Gastrocnemius medialis (tissue), 4 donors: ENCODE results near the gene SAMD3. TPM values are rescaled to one million over a fixed set of nuclear protein-coding genes. Genes with fewer than 3 reads are reported as not detected.

Experiments
- ATAC-seq, 2 donors: fragments of 150-250 bp; one replicate each; pipeline ENCODE4 v1.9.1; 2016
- DNase-seq, 2 donors: peaks; one replicate each; pipeline ENCODE4 v3.0.0-alpha.2; 2019
- H3K27ac ChIP-seq, 4 donors: fragments of 200-600 bp; sonication (generic); 1 replicate in 1 of 4; 2 replicates in 3 of 4; pipeline ENCODE4 v1.5.1; 2016 to 2018; ENCODE audit warnings: mild to moderate bottlenecking in 2 of 4, moderate library complexity in 1 of 4
- H3K27me3 ChIP-seq, 3 donors: fragments of 200-600 bp; sonication (generic) in 2 of 3; 1 replicate in 1 of 3; 2 replicates in 2 of 3; pipeline versions ENCODE4 v1.5.1 to v1.6.0; 2016 to 2019; ENCODE audit warnings: mild to moderate bottlenecking in 1 of 3, moderate library complexity in 1 of 3
- H3K36me3 ChIP-seq, 2 donors: fragments of 200-600 bp; sonication (generic) in 1 of 2; one replicate each; pipeline ENCODE4 v1.5.1; 2017 to 2018
- H3K4me1 ChIP-seq, 2 donors: fragments of 200-600 bp; sonication (generic) in 1 of 2; one replicate each; pipeline ENCODE4 v1.5.1; 2016 to 2017; ENCODE audit warnings: mild to moderate bottlenecking in 2 of 2
- H3K4me3 ChIP-seq, 4 donors: fragments of 200-600 bp; sonication (generic) in 3 of 4; 1 replicate in 1 of 4; 2 replicates in 3 of 4; pipeline ENCODE4 v1.5.1; 2016 to 2019; ENCODE audit warnings: mild to moderate bottlenecking in 2 of 4
- H3K9me3 ChIP-seq, 3 donors: fragments of 200-600 bp; sonication (generic) in 2 of 3; 1 replicate in 1 of 3; 2 replicates in 2 of 3; pipeline ENCODE4 v1.5.1; 2016 to 2019
- POLR2A ChIP-seq, 2 donors: fragments of 450-650 bp; IDR thresholded peaks; one replicate each; pipeline ENCODE4 v1.6.1; 2017; ENCODE audit warnings: antibody characterized with exemption in 2 of 2, mild to moderate bottlenecking in 2 of 2, moderate library complexity in 2 of 2
- in situ Hi-C, 4 donors: fragments of 200-750 bp; cut with MboI; loops; one replicate each; pipeline versions ENCODE4 v1.15.0 to v1.8.0; 2017; ENCODE audit warnings: low sequenced_read_pairs in 4 of 4
- intact Hi-C: fragments of 100-400 bp; cut with DNase I; formaldehyde crosslinking; loops from one replicate; pipeline ENCODE4 v1.15.1; 2023; ENCODE audit warnings: low total_unique reads
- total RNA-seq, 4 donors: library from RNA; depleted of rRNA; stranded (reverse); fragments of >200 nt; gene quantifications; one replicate each; pipeline versions ENCODE4 v1.1.0 to v1.2.3, GENCODE V29; 2016
- TF ChIP-seq, protein P1 (sequence below), 5 experiments: fragments of 450-650 bp in 3 of 5; fragments of 200-600 bp in 2 of 5; sonication (generic) in 2 of 5; IDR thresholded peaks in 4 of 5; conservative IDR thresholded peaks in 1 of 5; 1 replicate in 4 of 5; 2 replicates in 1 of 5; pipeline ENCODE4 v1.5.1; 2016 to 2019; ENCODE audit warnings: antibody characterized with exemption in 5 of 5, mild to moderate bottlenecking in 3 of 5, moderate library complexity in 3 of 5

SAMD3 gene
- total RNA-seq, 4 donors from 2014 or later: not detected

DNA sequence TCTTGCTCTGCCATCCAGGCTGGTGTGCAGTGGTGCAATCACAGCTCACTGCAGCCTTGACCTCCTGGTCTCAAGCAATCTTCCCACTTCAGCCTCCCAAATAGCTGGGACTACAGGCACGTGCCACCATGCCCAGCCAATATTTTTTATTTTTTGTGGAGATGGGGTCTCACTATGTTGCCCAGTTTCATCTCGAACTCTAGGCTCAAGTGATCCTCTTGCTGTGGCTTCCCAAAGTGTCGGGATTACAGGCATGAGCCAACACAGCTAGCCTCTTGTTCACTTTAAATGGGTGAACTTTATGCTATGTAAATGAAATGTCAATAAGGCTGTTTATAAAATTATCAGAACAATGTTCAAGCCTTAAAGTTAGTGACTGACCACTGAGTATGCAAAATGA is 37.1 kb downstream of the SAMD3 start:
- Histone ChIP-seq H3K36me3 (no peaks in the 10 kb centered on the region), H3K4me1 (no peaks in the 10 kb centered on the region), H3K27me3 (no peaks in the 10 kb centered on the region), H3K9me3 (no peaks in the 10 kb centered on the region), H3K27ac (no peak overlapping the region), H3K4me3 (no peak overlapping the region)
- no peak for ATAC-seq
- no peak for TF ChIP-seq POLR2A (IDR thresholded peaks at IDR 0.05)
- TF ChIP-seq, protein P1, sequence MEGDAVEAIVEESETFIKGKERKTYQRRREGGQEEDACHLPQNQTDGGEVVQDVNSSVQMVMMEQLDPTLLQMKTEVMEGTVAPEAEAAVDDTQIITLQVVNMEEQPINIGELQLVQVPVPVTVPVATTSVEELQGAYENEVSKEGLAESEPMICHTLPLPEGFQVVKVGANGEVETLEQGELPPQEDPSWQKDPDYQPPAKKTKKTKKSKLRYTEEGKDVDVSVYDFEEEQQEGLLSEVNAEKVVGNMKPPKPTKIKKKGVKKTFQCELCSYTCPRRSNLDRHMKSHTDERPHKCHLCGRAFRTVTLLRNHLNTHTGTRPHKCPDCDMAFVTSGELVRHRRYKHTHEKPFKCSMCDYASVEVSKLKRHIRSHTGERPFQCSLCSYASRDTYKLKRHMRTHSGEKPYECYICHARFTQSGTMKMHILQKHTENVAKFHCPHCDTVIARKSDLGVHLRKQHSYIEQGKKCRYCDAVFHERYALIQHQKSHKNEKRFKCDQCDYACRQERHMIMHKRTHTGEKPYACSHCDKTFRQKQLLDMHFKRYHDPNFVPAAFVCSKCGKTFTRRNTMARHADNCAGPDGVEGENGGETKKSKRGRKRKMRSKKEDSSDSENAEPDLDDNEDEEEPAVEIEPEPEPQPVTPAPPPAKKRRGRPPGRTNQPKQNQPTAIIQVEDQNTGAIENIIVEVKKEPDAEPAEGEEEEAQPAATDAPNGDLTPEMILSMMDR (IDR thresholded peaks at IDR 0.05 in 4 of 5, conservative IDR thresholded peaks at IDR 0.05 in 1 of 5): no peak
- in situ Hi-C loops (no loop called here), intact Hi-C loops (no loop called here)
- DNase-seq: no peak

DNA sequence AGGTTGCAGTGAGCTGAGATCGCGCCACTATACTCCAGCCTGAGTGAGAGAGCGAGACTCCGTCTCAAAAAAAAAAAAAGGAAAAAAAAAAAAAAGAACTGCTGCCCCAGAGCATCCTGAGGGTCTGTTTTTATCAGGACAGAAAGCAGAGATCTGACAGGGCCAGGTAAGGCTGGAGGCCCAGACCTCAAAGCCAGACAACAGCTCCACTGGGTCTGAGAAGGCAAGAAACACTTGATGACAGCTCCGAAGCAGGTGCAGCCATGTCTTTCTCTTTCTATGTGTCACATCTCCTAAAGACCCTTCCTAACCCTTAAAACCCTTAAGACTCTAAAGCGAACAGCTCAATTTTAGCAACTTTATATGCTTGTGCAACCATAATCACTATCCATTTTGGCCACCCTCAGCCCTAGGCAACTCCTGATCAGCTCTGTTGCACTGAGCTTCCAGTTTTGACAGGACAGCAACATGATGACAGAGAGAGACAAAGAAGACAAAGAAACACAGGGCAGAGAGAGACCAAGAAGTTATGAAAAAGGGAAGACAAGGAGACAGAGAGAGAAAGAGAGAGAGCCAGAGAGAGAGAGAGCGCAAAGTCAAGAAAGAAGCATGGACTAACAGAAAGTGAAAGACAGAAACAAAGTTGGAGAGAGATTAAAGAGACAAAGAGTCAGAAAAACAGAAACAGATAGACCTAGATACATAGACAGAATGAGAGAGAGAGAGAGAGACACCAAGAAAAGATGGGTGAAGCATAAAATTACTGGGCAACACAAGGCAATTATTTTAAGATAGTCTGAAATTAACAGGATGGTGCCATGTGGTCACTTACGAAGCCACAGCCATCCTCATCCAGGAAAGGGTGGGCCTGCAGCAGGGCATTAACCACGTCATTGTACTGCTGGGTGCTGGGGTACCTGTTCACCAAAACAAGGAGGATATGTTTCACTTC is 39.2 kb downstream of the SAMD3 start:
- in situ Hi-C loops (no loop called here), intact Hi-C loops (no loop called here)
- no peaks in the 10 kb centered on the region for H3K27me3 ChIP-seq
- TF ChIP-seq POLR2A (IDR thresholded peaks at IDR 0.05): no peak
- TF ChIP-seq, protein P1 (IDR thresholded peaks at IDR 0.05 in 4 of 5, conservative IDR thresholded peaks at IDR 0.05 in 1 of 5): no peak
- no peak for DNase-seq
- no peak for ATAC-seq
- no peak overlapping the region for H3K27ac ChIP-seq
- no peaks in the 10 kb centered on the region for H3K9me3 ChIP-seq
- no peaks in the 10 kb centered on the region for H3K36me3 ChIP-seq
- H3K4me1 ChIP-seq: no peaks in the 10 kb centered on the region
- H3K4me3 ChIP-seq: no peak overlapping the region

- no peaks in the 10 kb centered on the region for H3K36me3 ChIP-seq
- H3K4me3 ChIP-seq: no peak overlapping the region
- no peak overlapping the region for H3K27ac ChIP-seq
- no peaks in the 10 kb centered on the region for H3K4me1 ChIP-seq
- H3K27me3 ChIP-seq: no peaks in the 10 kb centered on the region
- ATAC-seq (no peak), DNase-seq (no peak)
- TF ChIP-seq, protein P1 (IDR thresholded peaks at IDR 0.05 in 4 of 5, conservative IDR thresholded peaks at IDR 0.05 in 1 of 5): no peak
- no peak for TF ChIP-seq POLR2A (IDR thresholded peaks at IDR 0.05)
- H3K9me3 ChIP-seq: no peaks in the 10 kb centered on the region
- in situ Hi-C loops (no loop called here), intact Hi-C loops (no loop called here)
Observed at GRCh38 chr6:130182466-130182865, 40.3 kb downstream of the SAMD3 start.

DNA sequence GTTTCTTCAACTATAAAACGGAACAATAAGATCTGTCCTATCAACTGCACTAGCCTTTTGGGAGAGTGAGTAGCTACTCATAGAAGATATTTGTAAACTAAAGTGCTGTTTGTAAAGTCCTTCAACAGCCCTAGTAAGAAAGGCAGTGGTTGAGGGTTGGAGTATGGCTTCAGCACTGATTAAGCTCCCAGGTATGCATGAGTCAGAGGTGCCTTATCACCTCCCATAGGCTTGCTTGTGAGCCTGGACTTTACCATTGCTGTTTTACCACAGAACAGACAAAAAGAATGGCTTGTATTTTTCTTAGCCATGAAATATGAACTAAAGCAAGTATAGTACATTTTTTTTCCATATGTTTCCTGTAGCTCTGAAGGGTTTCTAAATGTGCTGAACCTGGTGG is 44.1 kb downstream of the SAMD3 start:
- ATAC-seq (no peak), DNase-seq (no peak)
- Histone ChIP-seq H3K27ac (no peak overlapping the region), H3K36me3 (no peaks in the 10 kb centered on the region), H3K4me1 (no peaks in the 10 kb centered on the region), H3K4me3 (no peak overlapping the region), H3K27me3 (no peaks in the 10 kb centered on the region), H3K9me3 (no peaks in the 10 kb centered on the region)
- intact Hi-C loops: no loop called here
- in situ Hi-C loops: no loop called here
- TF ChIP-seq, protein P1 (IDR thresholded peaks at IDR 0.05 in 4 of 5, conservative IDR thresholded peaks at IDR 0.05 in 1 of 5): no peak
- no peak for TF ChIP-seq POLR2A (IDR thresholded peaks at IDR 0.05)
